K562 (cell line): ENCODE results near the gene GUK1. TPM values are rescaled to one million over a fixed set of nuclear protein-coding genes. Genes with fewer than 3 reads are reported as not detected.

Source experiments
- ARID3A ChIP-seq: IDR thresholded peaks from 2 replicates; pipeline ENCODE4 v1.6.1; 2012; ENCODE audit warnings: low read depth, low read length, improper control_type of control experiment, borderline replicate concordance
- BACH1 ChIP-seq: fragments of 200-800 bp; sonication (Bioruptor generic); IDR thresholded peaks from 2 replicates; pipeline ENCODE4 v1.6.1; 2016; ENCODE audit warnings: missing genetic modification characterization, missing compliant biosample characterization
- GTF2B ChIP-seq: IDR thresholded peaks from 2 replicates; pipeline ENCODE4 v1.6.1; 2011; ENCODE audit not compliant: insufficient read length; ENCODE audit errors: extremely low read depth
- HDAC8 ChIP-seq: fragments of 450-650 bp; IDR thresholded peaks from 2 replicates; pipeline ENCODE4 v1.6.1; 2016; ENCODE audit warnings: mild to moderate bottlenecking, missing genetic modification characterization, moderate library complexity, missing compliant biosample characterization
- IRF9 ChIP-seq: fragments of 450-650 bp; IDR thresholded peaks from 2 replicates; pipeline ENCODE4 v1.6.1; 2016; ENCODE audit warnings: missing biosample characterization, missing genetic modification characterization
- TBL1XR1 ChIP-seq, 2 experiments: IDR thresholded peaks; 2 replicates each; pipeline ENCODE4 v1.6.1; 2012; ENCODE audit warnings: improper control_type of control experiment in 2 of 2, low read length in 2 of 2, mild to moderate bottlenecking in 1 of 2
- TEAD1 ChIP-seq, 2 experiments: fragments of 450-650 bp in 1 of 2; sonication (generic) in 1 of 2; formaldehyde crosslinking; IDR thresholded peaks; 2 replicates each; pipeline versions ENCODE4 v1.4.0 to v1.8.0; 2020 to 2022; ENCODE audit warnings: mild to moderate bottlenecking in 2 of 2, missing genetic modification reagents in 1 of 2
- ZBTB17 ChIP-seq: fragments of 450-650 bp; formaldehyde crosslinking; IDR thresholded peaks from 2 replicates; pipeline ENCODE4 v1.4.0; 2020; ENCODE audit warnings: mild to moderate bottlenecking
- ZNF175 ChIP-seq: fragments of 200-800 bp; sonication (Bioruptor generic); IDR thresholded peaks from 2 replicates; pipeline ENCODE4 v1.6.1; 2016; ENCODE audit warnings: low read depth, mild to moderate bottlenecking, missing genetic modification characterization, missing compliant biosample characterization
- ZNF239 ChIP-seq: fragments of 250-450 bp; sonication (Bioruptor Pico); IDR thresholded peaks from 2 replicates; pipeline ENCODE4 v1.4.0; 2020; ENCODE audit warnings: mild to moderate bottlenecking
- ZNF592 ChIP-seq: fragments of 450-650 bp; IDR thresholded peaks from 2 replicates; pipeline ENCODE4 v1.6.1; 2017; ENCODE audit warnings: antibody characterized with exemption, mild to moderate bottlenecking
- ZNF668 ChIP-seq: fragments of 250-450 bp; sonication (Bioruptor Pico); IDR thresholded peaks from 2 replicates; pipeline ENCODE4 v1.8.0; 2022; ENCODE audit warnings: mild to moderate bottlenecking, inconsistent platforms
- ZNF740 ChIP-seq, 3 experiments: fragments of 200-800 bp in 1 of 3; sonication (Bioruptor generic) in 1 of 3; sonication (generic) in 1 of 3; formaldehyde crosslinking in 1 of 3; IDR thresholded peaks; 2 replicates each; pipeline versions ENCODE4 v1.6.1 to v1.8.0; 2016 to 2022; ENCODE audit warnings: mild to moderate bottlenecking in 2 of 3, missing compliant biosample characterization in 2 of 3, missing genetic modification characterization in 2 of 3, missing genetic modification reagents in 1 of 3
- ZNF76 ChIP-seq: fragments of 250-450 bp; sonication (Bioruptor Pico); IDR thresholded peaks from 2 replicates; pipeline ENCODE4 v1.4.0; 2020; ENCODE audit warnings: mild to moderate bottlenecking, moderate library complexity, borderline replicate concordance
- polyA plus RNA-seq, 8 experiments: library from polyadenylated mRNA; depleted of rRNA in 4 of 8; stranded (reverse) in 5 of 8; unstranded in 3 of 8; fragments of >200 nt; fragmentation: Nextera tagmentation in 2 of 8; fragmentation: Illumina TruSeq in 1 of 8; extraction: Ambion mirVana in 2 of 8; extraction: Trizol in 1 of 8; gene quantifications; 2 replicates each; pipeline versions ENCODE4 v1.2.1 to v1.2.3, GENCODE V29; 2011 to 2014; ENCODE audit warnings: inconsistent platforms in 1 of 8, missing spikeins in 1 of 8
- total RNA-seq, 7 experiments: library from RNA; depleted of rRNA in 6 of 7; stranded (reverse); fragments of >200 nt in 6 of 7; fragmentation: Illumina TruSeq in 2 of 7; extraction: Trizol in 2 of 7; gene quantifications; 2 replicates each; pipeline versions ENCODE4 v1.2.1 to v1.2.3, GENCODE V29; 2011 to 2021; ENCODE audit warnings: low replicate concordance in 1 of 7
- TF ChIP-seq, protein P1 (sequence below): fragments of 200-800 bp; sonication (Bioruptor generic); IDR thresholded peaks from 2 replicates; pipeline ENCODE4 v1.6.1; 2017; ENCODE audit warnings: missing genetic modification characterization, missing compliant biosample characterization

GUK1 gene
- total and polyA plus RNA-seq, 9 of the 15 experiments (the other 6 are each of a cell fraction or from before 2014, with no cell fraction given) = 7.0 to 331 (median 132) TPM

DNA sequence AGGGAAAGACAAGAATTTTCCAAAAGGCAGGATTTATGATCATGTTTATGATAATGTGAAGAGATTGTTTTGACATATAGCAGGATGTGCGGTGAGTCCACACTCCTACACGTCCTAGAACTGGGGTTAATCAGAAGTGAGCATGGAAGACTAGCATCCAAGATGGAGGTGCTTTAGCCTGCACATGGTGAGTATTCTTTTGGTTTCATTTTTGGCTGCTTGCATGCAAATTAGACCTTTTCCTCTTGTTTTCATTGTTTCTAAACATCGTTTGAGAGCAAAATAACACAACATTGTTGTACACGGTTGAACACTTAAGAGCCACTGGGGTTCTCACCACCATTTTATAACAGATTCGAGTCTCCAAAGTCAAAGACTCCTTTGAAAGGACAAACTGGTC, 14.9 kb upstream of the GUK1 start (continued):
- TF ChIP-seq IRF9 (tag) (peak; percentile 76), ZNF668 (CRISPR knock-in tag) (0 out of 2 replicates have a peak, but pooled peaks have one; percentile 61), GTF2B (no peak), ZNF740 (CRISPR knock-in tag; IDR thresholded peaks at IDR 0.05) (no peak), ZNF740 (tag; IDR thresholded peaks at IDR 0.05) (peak in 1 of 2 experiments; percentile 79; a peak in 2 of 4 replicates), ZNF76 (CRISPR knock-in tag) (no peak), ZNF592 (peak; percentile 87), BACH1 (tag) (peak; percentile 75), ZBTB17 (CRISPR knock-in tag) (0 out of 2 replicates have a peak, but pooled peaks have one; percentile 67), ZNF175 (0 out of 2 replicates have a peak, but pooled peaks have one; percentile 53), HDAC8 (peak; percentile 70; the same call in 1 of the 2 replicates), TBL1XR1 (IDR thresholded peaks at IDR 0.05; ENCODE audit: low read length in 2 of 2) (no peak), TEAD1 (CRISPR knock-in tag; IDR thresholded peaks at IDR 0.05) (peak in 1 of 2 experiments; percentile 45; a peak in 1 of 4 replicates), ZNF239 (CRISPR knock-in tag) (peak; percentile 59; the same call in 1 of the 2 replicates), ARID3A (no peak)
- TF ChIP-seq, protein P1, sequence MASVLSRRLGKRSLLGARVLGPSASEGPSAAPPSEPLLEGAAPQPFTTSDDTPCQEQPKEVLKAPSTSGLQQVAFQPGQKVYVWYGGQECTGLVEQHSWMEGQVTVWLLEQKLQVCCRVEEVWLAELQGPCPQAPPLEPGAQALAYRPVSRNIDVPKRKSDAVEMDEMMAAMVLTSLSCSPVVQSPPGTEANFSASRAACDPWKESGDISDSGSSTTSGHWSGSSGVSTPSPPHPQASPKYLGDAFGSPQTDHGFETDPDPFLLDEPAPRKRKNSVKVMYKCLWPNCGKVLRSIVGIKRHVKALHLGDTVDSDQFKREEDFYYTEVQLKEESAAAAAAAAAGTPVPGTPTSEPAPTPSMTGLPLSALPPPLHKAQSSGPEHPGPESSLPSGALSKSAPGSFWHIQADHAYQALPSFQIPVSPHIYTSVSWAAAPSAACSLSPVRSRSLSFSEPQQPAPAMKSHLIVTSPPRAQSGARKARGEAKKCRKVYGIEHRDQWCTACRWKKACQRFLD = peak; percentile 79; the same call in 1 of the 2 replicates
